ENCODE measurements around the gene SLC7A10.

GRCh38 chr19:33263325-33264023 is 37.8 kb upstream of the SLC7A10 start:
- TF ChIP-seq CTCF (IDR thresholded peaks at IDR 0.05; ENCODE audit: low read length) (no peak), EZH2 (IDR thresholded peaks at IDR 0.05; ENCODE audit: borderline replicate concordance, low read length) (no peak)

Measured in OCI-LY1 (cell line).